GM13976 (cell line): ENCODE data around the gene KIF26A.

Source experiments
- DNase-seq: peaks from one replicate; pipeline ENCODE4 v3.0.0; 2012; ENCODE audit warnings: low spot score
- in situ Hi-C: fragments of 300-500 bp; cut with MboI; formaldehyde crosslinking; loops from one replicate; pipeline ENCODE4 v1.12.0; 2022; ENCODE audit warnings: low sequenced_read_pairs, mixed read lengths, inconsistent platforms; ENCODE audit not compliant: unreplicated experiment
- TF ChIP-seq, protein P1 (sequence below): IDR thresholded peaks from 2 replicates; pipeline ENCODE4 v1.5.1; 2012; ENCODE audit warnings: borderline replicate concordance, mild to moderate bottlenecking; ENCODE audit not compliant: insufficient read depth; ENCODE audit errors: extremely low read depth, missing control alignments, control extremely low read depth

KIF26A gene

DNA sequence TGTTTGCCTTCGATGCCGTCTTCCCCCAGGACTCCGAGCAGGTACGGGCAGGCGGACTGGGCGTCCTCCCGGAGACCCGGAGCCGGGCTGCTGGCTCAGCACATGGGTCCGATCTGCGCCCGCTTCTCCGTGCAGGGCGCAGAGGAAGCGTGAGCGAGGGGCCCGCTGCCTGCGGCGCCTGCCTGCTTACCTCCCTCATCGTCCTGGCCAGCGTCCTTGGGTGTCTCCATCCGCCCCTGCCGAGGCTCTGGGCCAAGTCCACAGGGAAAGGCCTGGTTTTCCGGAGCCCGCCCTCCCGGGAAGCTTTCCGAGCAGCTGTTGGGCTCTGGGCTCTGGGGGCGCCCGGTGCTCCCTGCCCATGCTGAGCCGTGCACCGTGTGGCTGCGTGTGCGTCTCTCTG, 33.5 kb downstream of the KIF26A start:
- in situ Hi-C loops, result no loop called here
- TF ChIP-seq, protein P1, sequence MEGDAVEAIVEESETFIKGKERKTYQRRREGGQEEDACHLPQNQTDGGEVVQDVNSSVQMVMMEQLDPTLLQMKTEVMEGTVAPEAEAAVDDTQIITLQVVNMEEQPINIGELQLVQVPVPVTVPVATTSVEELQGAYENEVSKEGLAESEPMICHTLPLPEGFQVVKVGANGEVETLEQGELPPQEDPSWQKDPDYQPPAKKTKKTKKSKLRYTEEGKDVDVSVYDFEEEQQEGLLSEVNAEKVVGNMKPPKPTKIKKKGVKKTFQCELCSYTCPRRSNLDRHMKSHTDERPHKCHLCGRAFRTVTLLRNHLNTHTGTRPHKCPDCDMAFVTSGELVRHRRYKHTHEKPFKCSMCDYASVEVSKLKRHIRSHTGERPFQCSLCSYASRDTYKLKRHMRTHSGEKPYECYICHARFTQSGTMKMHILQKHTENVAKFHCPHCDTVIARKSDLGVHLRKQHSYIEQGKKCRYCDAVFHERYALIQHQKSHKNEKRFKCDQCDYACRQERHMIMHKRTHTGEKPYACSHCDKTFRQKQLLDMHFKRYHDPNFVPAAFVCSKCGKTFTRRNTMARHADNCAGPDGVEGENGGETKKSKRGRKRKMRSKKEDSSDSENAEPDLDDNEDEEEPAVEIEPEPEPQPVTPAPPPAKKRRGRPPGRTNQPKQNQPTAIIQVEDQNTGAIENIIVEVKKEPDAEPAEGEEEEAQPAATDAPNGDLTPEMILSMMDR, result no peak
- no peak for DNase-seq

DNA sequence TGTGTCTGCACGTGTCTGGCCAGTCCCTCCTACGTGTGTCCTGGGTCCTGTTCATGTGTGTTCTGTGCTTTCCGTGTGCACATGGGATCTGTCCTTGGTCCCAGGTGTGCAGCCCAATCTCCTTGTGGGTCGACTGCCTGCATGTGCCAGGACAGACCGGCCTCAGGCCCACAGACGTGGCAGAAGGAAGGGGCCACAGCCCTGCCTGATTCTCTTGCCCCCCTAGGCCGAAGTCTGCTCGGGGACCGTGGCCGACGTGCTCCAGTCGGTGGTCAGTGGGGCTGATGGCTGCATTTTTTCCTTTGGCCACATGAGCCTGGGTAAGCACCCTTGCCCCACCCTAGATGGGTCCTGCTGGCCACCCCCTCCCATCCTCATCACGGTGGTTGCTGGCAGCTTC, 34.0 kb downstream of the KIF26A start:
- in situ Hi-C loops, result no loop called here
- TF ChIP-seq, protein P1, result no peak
- no peak for DNase-seq

DNA sequence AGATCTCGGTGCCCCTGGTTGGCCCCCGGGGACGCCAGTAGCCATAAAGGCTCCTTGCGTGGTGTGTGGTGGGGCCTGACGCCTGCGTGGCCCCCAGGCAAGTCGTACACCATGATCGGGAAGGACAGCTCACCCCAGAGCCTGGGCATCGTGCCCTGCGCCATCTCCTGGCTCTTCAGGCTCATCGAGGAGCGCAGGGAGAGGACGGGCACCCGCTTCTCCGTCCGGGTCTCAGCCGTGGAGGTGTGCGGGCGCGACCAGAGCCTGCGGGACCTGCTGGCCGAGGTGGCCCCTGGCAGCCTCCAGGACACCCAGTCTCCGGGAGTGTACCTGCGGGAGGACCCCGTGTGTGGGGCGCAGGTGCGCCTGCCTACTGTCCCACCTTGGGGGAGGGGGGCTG, 34.5 kb downstream of the KIF26A start:
- no peak for DNase-seq
- TF ChIP-seq, protein P1, result no peak
- in situ Hi-C loops, result no loop called here

DNA sequence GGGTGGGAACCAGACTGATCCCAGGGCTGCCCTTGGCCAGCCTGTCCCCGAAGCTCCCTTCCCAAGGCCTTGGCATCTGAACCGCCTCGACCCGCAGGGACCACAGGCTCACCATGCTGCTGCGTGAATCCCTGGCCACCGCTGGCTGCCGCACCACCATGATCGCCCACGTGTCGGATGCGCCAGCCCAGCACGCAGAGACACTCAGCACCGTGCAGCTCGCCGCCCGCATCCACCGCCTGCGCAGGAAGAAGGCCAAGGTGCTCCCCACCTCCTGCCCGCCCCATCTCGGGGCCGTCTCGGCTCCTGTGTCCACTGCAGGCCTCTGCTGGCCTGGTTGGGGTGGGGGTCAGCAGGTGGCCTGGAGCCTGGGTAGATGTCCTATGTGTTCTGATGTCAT, 35.7 kb downstream of the KIF26A start:
- DNase-seq, result no peak
- in situ Hi-C loops, result no loop called here
- TF ChIP-seq, protein P1, result no peak

DNA sequence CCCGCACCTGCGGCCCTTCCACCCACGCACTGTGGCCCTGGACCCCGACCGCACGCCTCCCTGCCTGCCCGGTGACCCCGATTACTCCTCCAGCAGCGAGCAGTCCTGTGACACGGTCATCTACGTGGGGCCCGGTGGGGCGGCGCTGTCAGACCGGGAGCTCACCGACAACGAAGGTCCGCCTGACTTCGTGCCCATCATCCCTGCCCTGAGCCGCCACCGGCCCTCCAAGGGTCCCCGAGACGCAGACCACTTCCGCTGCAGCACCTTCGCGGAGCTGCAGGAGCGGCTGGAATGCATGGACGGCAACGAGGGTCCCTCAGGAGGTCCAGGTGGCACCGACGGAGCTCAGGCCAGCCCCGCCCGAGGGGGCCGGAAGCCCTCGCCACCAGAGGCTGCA, 36.7 kb downstream of the KIF26A start:
- no peak for DNase-seq
- in situ Hi-C loops, result no loop called here
- TF ChIP-seq, protein P1, result no peak

DNA sequence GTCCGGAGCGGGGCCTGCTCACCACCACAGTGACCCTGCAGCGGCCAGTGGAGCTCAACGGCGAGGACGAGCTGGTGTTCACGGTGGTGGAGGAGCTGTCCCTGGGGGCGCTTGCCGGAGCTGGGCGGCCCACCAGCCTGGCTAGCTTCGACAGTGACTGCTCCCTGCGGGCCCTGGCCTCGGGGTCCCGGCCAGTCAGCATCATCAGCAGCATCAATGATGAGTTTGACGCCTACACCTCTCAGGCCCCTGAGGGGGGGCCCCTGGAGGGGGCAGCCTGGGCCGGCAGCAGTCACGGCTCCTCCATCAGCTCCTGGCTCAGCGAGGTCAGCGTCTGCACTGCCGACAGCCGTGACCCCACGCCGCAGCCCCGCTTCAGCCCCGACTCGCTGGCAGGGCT, 37.4 kb downstream of the KIF26A start:
- in situ Hi-C loops, result no loop called here
- TF ChIP-seq, protein P1, result no peak

DNA sequence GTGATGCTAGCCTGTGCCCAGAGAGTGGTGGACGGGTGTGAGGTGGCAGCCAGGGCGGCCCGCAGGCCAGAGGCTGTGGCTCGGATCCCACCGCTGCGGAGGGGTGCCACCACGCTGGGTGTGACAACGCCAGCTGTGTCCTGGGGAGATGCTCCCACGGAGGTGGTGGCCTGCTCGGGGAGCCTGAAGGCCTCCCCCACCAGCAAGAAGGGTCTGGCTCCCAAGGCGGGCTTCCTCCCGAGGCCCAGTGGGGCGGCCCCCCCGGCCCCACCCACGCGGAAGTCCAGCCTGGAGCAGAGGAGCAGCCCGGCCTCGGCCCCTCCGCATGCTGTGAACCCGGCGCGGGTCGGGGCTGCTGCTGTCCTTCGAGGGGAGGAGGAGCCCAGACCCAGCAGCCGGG, 38.2 kb downstream of the KIF26A start:
- TF ChIP-seq, protein P1, result no peak
- in situ Hi-C loops, result no loop called here
- DNase-seq, result no peak

More for the DNA sequence above, 37.4 kb downstream of the KIF26A start:
- DNase-seq, result no peak
